IMR-90 (cell line): ENCODE results near the gene PLXNA4. TPM values are rescaled to one million over a fixed set of nuclear protein-coding genes. Genes with fewer than 3 reads are reported as not detected.

Experiments
- ATAC-seq: fragments of 200-7000 bp; cut with Tn5 transposase; 2 replicates; pipeline ENCODE4 v1.9.1; 2020; ENCODE audit warnings: low read depth, mild to moderate bottlenecking, moderate library complexity
- BruUV-seq: library from RNA; stranded (reverse); fragments of 400-500 nt; replicated peaks from 2 replicates; lab custom pipeline; 2021; lab: Mats Ljungman, UMichigan
- CTCF ChIA-PET: fragments of 300-600 bp; formaldehyde crosslinking; extraction: SDS; loops from one replicate; lab custom pipeline; 2021; ENCODE audit warnings: antibody characterized with exemption; lab: Yijun Ruan, JAX
- POLR2A ChIA-PET: fragments of 300-600 bp; sonication (Branson Sonifier 250); formaldehyde crosslinking; loops from one replicate; lab custom pipeline; 2022; ENCODE audit warnings: antibody characterized with exemption; ENCODE audit not compliant: unreplicated experiment; lab: Charles Lee
- DNase-seq: peaks from one replicate; pipeline ENCODE4 v3.0.0; 2013
- H2AFZ ChIP-seq: replicated peaks from 2 replicates; pipeline ENCODE3; 2013; ENCODE audit warnings: low read length, mild to moderate bottlenecking; ENCODE audit not compliant: poor library complexity
- H2AK5ac ChIP-seq: 2 replicates; pipeline ENCODE4 v1.6.1; 2013; ENCODE audit warnings: low read depth, low read length, inconsistent platforms
- H2AK9ac ChIP-seq: replicated peaks from 2 replicates; pipeline ENCODE3; 2013; ENCODE audit warnings: mild to moderate bottlenecking, low read depth, low read length, moderate library complexity; ENCODE audit not compliant: poor library complexity
- H2BK120ac ChIP-seq: 2 replicates; pipeline ENCODE4 v1.6.1; 2013; ENCODE audit warnings: low read depth, low read length, inconsistent platforms
- H2BK15ac ChIP-seq: 3 replicates; pipeline ENCODE4 v1.6.1; 2013; ENCODE audit warnings: low read depth, low read length, inconsistent platforms
- H2BK20ac ChIP-seq: 2 replicates; pipeline ENCODE4 v1.6.1; 2013; ENCODE audit warnings: low read depth, mild to moderate bottlenecking, inconsistent platforms, low read length, moderate library complexity
- H2BK5ac ChIP-seq: 2 replicates; pipeline ENCODE4 v1.6.1; 2013; ENCODE audit warnings: mild to moderate bottlenecking, low read depth, low read length, inconsistent platforms; ENCODE audit not compliant: poor library complexity, severe bottlenecking
- H3K14ac ChIP-seq: replicated peaks from 2 replicates; pipeline ENCODE4 v1.6.1; 2013; ENCODE audit warnings: low read depth, low read length, inconsistent platforms
- H3K18ac ChIP-seq: 2 replicates; pipeline ENCODE4 v1.6.1; 2013; ENCODE audit warnings: low read depth, low read length, control low read depth
- H3K23ac ChIP-seq: 2 replicates; pipeline ENCODE4 v1.6.1; 2013; ENCODE audit warnings: low read depth, low read length, inconsistent platforms
- H3K27ac ChIP-seq: 2 replicates; pipeline ENCODE4 v1.5.1; 2013; ENCODE audit warnings: mild to moderate bottlenecking, control low read depth, low read length; ENCODE audit not compliant: insufficient read depth
- H3K27me3 ChIP-seq: 2 replicates; pipeline ENCODE4 v1.6.1; 2013; ENCODE audit warnings: low read length; ENCODE audit not compliant: control insufficient read depth, insufficient read depth
- H3K36me3 ChIP-seq: 2 replicates; pipeline ENCODE4 v1.6.1; 2013; ENCODE audit warnings: low read length, mixed read lengths; ENCODE audit not compliant: control insufficient read depth, insufficient read depth
- H3K4ac ChIP-seq: 2 replicates; pipeline ENCODE4 v1.6.1; 2013; ENCODE audit warnings: low read depth, low read length, inconsistent platforms
- H3K4me1 ChIP-seq: 2 replicates; pipeline ENCODE4 v1.6.1; 2013; ENCODE audit warnings: low read length, mixed read lengths; ENCODE audit not compliant: control insufficient read depth, insufficient read depth
- H3K4me2 ChIP-seq: 2 replicates; pipeline ENCODE4 v1.6.1; 2013; ENCODE audit warnings: low read depth, mild to moderate bottlenecking, control low read depth, low read length, moderate library complexity
- H3K4me3 ChIP-seq: 2 replicates; pipeline ENCODE4 v1.5.1; 2013; ENCODE audit warnings: low read depth, mild to moderate bottlenecking, control low read depth, low read length, moderate library complexity; ENCODE audit not compliant: insufficient read depth
- H3K56ac ChIP-seq: 2 replicates; pipeline ENCODE4 v1.6.1; 2013; ENCODE audit warnings: low read length, inconsistent platforms; ENCODE audit not compliant: insufficient read depth; ENCODE audit errors: extremely low read depth
- H3K79me1 ChIP-seq, 2 experiments: 2 replicates each; pipeline ENCODE4 v1.6.1; 2013; ENCODE audit warnings: low read length in 2 of 2, inconsistent platforms in 1 of 2, low read depth in 1 of 2
- H3K9ac ChIP-seq: 2 replicates; pipeline ENCODE4 v1.6.1; 2013; ENCODE audit warnings: low read depth, low read length, control low read depth
- H3K9me1 ChIP-seq: 2 replicates; pipeline ENCODE4 v1.6.1; 2013; ENCODE audit warnings: low read length, inconsistent platforms; ENCODE audit not compliant: insufficient read depth
- H3K9me3 ChIP-seq: 2 replicates; pipeline ENCODE4 v1.6.1; 2013; ENCODE audit warnings: low read length; ENCODE audit not compliant: control insufficient read depth, insufficient read depth
- H4K20me1 ChIP-seq: 2 replicates; pipeline ENCODE4 v1.6.1; 2013; ENCODE audit warnings: low read length, inconsistent platforms; ENCODE audit not compliant: insufficient read depth
- H4K5ac ChIP-seq: 2 replicates; pipeline ENCODE4 v1.6.1; 2013; ENCODE audit warnings: mild to moderate bottlenecking, low read depth, low read length, control low read depth
- H4K8ac ChIP-seq, 2 experiments: 2 replicates each; pipeline ENCODE4 v1.6.1; 2013; ENCODE audit warnings: low read depth in 2 of 2, low read length in 2 of 2, control low read depth in 1 of 2, inconsistent platforms in 1 of 2
- H4K91ac ChIP-seq: 2 replicates; pipeline ENCODE4 v1.6.1; 2013; ENCODE audit warnings: low read depth, low read length, inconsistent platforms; ENCODE audit not compliant: insufficient read depth
- BHLHE40 ChIP-seq: fragments of 150-350 bp; IDR thresholded peaks from 2 replicates; pipeline ENCODE4 v1.6.1; 2016; ENCODE audit warnings: mild to moderate bottlenecking, low read depth, low read length
- CTCF ChIP-seq: conservative IDR thresholded peaks from 2 replicates; pipeline ENCODE4 v1.5.1; 2012; ENCODE audit warnings: mild to moderate bottlenecking, low read depth, low read length, improper control_type of control experiment
- ELK1 ChIP-seq: fragments of 150-350 bp; IDR thresholded peaks from 2 replicates; pipeline ENCODE4 v1.6.1; 2016; ENCODE audit warnings: low read depth, mild to moderate bottlenecking, low read length, moderate library complexity, borderline replicate concordance
- MXI1 ChIP-seq: IDR thresholded peaks from 2 replicates; pipeline ENCODE4 v1.6.1; 2012; ENCODE audit warnings: low read depth, mild to moderate bottlenecking, low read length, moderate library complexity, borderline replicate concordance
- NFE2L2 ChIP-seq: fragments of 150-350 bp; IDR thresholded peaks from 2 replicates; pipeline ENCODE4 v1.6.1; 2016; ENCODE audit warnings: low read depth, mild to moderate bottlenecking, low read length
- POLR2A ChIP-seq: IDR thresholded peaks from 2 replicates; pipeline ENCODE4 v1.6.1; 2012; ENCODE audit warnings: mild to moderate bottlenecking, low read depth, low read length
- RAD21 ChIP-seq: IDR thresholded peaks from 2 replicates; pipeline ENCODE4 v1.6.1; 2012; ENCODE audit warnings: low read length, improper control_type of control experiment
- SMC3 ChIP-seq: fragments of 150-350 bp; IDR thresholded peaks from 2 replicates; pipeline ENCODE4 v1.6.1; 2016; ENCODE audit warnings: low read depth, mild to moderate bottlenecking, antibody characterized with exemption, low read length, moderate library complexity
- WGBS, 2 experiments: methylation state at CpG; one replicate each; pipeline versions ENCODE4 v1.1.5 to v1.1.7; 2013; ENCODE audit warnings: missing lambda C conversion rate in 2 of 2; ENCODE audit not compliant: insufficient read length in 1 of 2; ENCODE audit errors: extremely low coverage in 2 of 2; 5-methylcytosine and 5-hydroxymethylcytosine counted together
- dilution Hi-C: fragments of 300-500 bp; cut with HindIII; formaldehyde crosslinking; loops from one replicate; pipeline ENCODE4 v1.14.3; 2018; ENCODE audit warnings: low sequenced_read_pairs; ENCODE audit not compliant: unreplicated experiment
- in situ Hi-C: fragments of 300-500 bp; cut with MboI; formaldehyde crosslinking; loops from 3 replicates; pipeline ENCODE4 v1.14.3; 2019; ENCODE audit warnings: low sequenced_read_pairs, inconsistent platforms, mixed read lengths
- intact Hi-C: fragments of 100-400 bp; cut with micrococcal nuclease; formaldehyde crosslinking; loops from 2 replicates; pipeline ENCODE4 v1.10.0; 2022
- polyA plus RNA-seq, 3 experiments: library from polyadenylated mRNA; depleted of rRNA; stranded (reverse); fragments of >200 nt; gene quantifications; 2 replicates each; pipeline ENCODE4 v1.2.3, GENCODE V29; 2012; ENCODE audit warnings: low replicate concordance in 1 of 3
- total RNA-seq: library from RNA; depleted of rRNA; stranded (reverse); fragments of >200 nt; gene quantifications from 2 replicates; pipeline ENCODE4 v1.2.3, GENCODE V29; 2012

The PLXNA4 gene
- total and polyA plus RNA-seq, 2 of the 4 experiments (the other 2 are of a cell fraction), result under 0.01 TPM

- H3K4me2 ChIP-seq, result no peak overlapping the region
- dilution Hi-C loops (no loop called here), in situ Hi-C loops (no loop called here), intact Hi-C loops (no loop called here)
- H3K14ac ChIP-seq, result no peak overlapping the region
- no peaks in the 10 kb centered on the region for H3K79me1 ChIP-seq
- H3K36me3 ChIP-seq, result no peaks in the 10 kb centered on the region
- ChIA-PET CTCF (no interaction called here), POLR2A (no interaction called here)
- H3K9me1 ChIP-seq, result no peaks in the 10 kb centered on the region
- H3K4me1 ChIP-seq, result no peaks in the 10 kb centered on the region
- no peak overlapping the region for H2BK5ac ChIP-seq
- H2BK120ac ChIP-seq, result no peak overlapping the region
- H2BK15ac ChIP-seq, result no peak overlapping the region
- no peak overlapping the region for H2AFZ ChIP-seq
- no peak for ATAC-seq
- H3K9ac ChIP-seq, result no peak overlapping the region
- no peak for TF ChIP-seq BHLHE40
- TF ChIP-seq POLR2A, result no peak
- TF ChIP-seq MXI1, result no peak
- no peak for TF ChIP-seq SMC3
- TF ChIP-seq NFE2L2, result no peak
- no peak for TF ChIP-seq RAD21
- TF ChIP-seq ELK1, result no peak
- no peak for TF ChIP-seq CTCF
- H2AK5ac ChIP-seq, result no peak overlapping the region
- no peak overlapping the region for H3K4ac ChIP-seq
- H2AK9ac ChIP-seq, result no peak overlapping the region
- H3K9me3 ChIP-seq, result no peaks in the 10 kb centered on the region
- no peaks in the 10 kb centered on the region for H3K27me3 ChIP-seq
- H3K56ac ChIP-seq, result no peak overlapping the region
- H4K91ac ChIP-seq, result no peak overlapping the region
- H3K18ac ChIP-seq, result no peak overlapping the region
- WGBS, 2 experiments, result 43% methylated on average over 1 of the region's 3 CpGs; no CpG with 5 or more reads in 1 of the 2 experiments
- H3K27ac ChIP-seq, result no peak overlapping the region
- no peak overlapping the region for H3K4me3 ChIP-seq
- H4K5ac ChIP-seq, result no peak overlapping the region
- no peak overlapping the region for H3K23ac ChIP-seq
- no peak overlapping the region for H4K8ac ChIP-seq
- no peak for DNase-seq
- BruUV-seq, result no TSS peak
- no peak overlapping the region for H2BK20ac ChIP-seq
- H4K20me1 ChIP-seq, result no peaks in the 10 kb centered on the region
Observed at GRCh38 chr7:132553031-132553430, 23.2 kb downstream of the PLXNA4 start.
